Measurements from ENCODE around the gene C7orf25. TPM values are rescaled to one million over a fixed set of nuclear protein-coding genes. Genes with fewer than 3 reads are reported as not detected.

C7orf25 gene
- total and polyA plus RNA-seq, 2 donors = 2.3 to 4.1 TPM

GRCh38 chr7:42947521-42947920 is 35.7 kb upstream of the C7orf25 start:
- no peak for DNase-seq (ENCODE audit: low read depth in 6 of 9, low spot score in 9 of 9)
- H3K27ac ChIP-seq (ENCODE audit: low read depth in 1 of 2, low read length in 1 of 2) = no peak overlapping the region
- WGBS = 95% methylated on average over 2 of the region's 2 CpGs
- no peak overlapping the region for H3K4me3 ChIP-seq (ENCODE audit: low read length in 2 of 2)
- H3K4me1 ChIP-seq (ENCODE audit: control insufficient read depth in 2 of 2, insufficient read depth in 2 of 2, low read length in 2 of 2) = no peaks in the 10 kb centered on the region
- no peaks in the 10 kb centered on the region for H3K27me3 ChIP-seq (ENCODE audit: control insufficient read depth in 2 of 2, insufficient read depth in 1 of 2, low read length in 1 of 2)
- H3K9me3 ChIP-seq (ENCODE audit: control insufficient read depth in 2 of 2, insufficient read depth in 1 of 2, low read length in 1 of 2) = no peaks in the 10 kb centered on the region
- no peaks in the 10 kb centered on the region for H3K36me3 ChIP-seq (ENCODE audit: control insufficient read depth in 2 of 2, insufficient read depth in 2 of 2, low read length in 1 of 2)

GRCh38 chr7:42946627-42946950 is 34.7 kb upstream of the C7orf25 start:
- H3K36me3 ChIP-seq (ENCODE audit: control insufficient read depth in 2 of 2, insufficient read depth in 2 of 2, low read length in 1 of 2) = no peaks in the 10 kb centered on the region
- WGBS = 100% methylated on average over 2 of the region's 2 CpGs
- H3K9me3 ChIP-seq (ENCODE audit: control insufficient read depth in 2 of 2, insufficient read depth in 1 of 2, low read length in 1 of 2) = no peaks in the 10 kb centered on the region
- DNase-seq (ENCODE audit: low read depth in 6 of 9, low spot score in 9 of 9) = no peak
- no peak overlapping the region for H3K4me3 ChIP-seq (ENCODE audit: low read length in 2 of 2)
- H3K4me1 ChIP-seq (ENCODE audit: control insufficient read depth in 2 of 2, insufficient read depth in 2 of 2, low read length in 2 of 2) = no peaks in the 10 kb centered on the region
- H3K27me3 ChIP-seq (ENCODE audit: control insufficient read depth in 2 of 2, insufficient read depth in 1 of 2, low read length in 1 of 2) = no peaks in the 10 kb centered on the region
- no peak overlapping the region for H3K27ac ChIP-seq (ENCODE audit: low read depth in 1 of 2, low read length in 1 of 2)

- no peak for DNase-seq (ENCODE audit: low read depth in 6 of 9, low spot score in 9 of 9)
- Histone ChIP-seq H3K4me1 (ENCODE audit: control insufficient read depth in 2 of 2, insufficient read depth in 2 of 2, low read length in 2 of 2) (no peaks in the 10 kb centered on the region), H3K27me3 (ENCODE audit: control insufficient read depth in 2 of 2, insufficient read depth in 1 of 2, low read length in 1 of 2) (no peaks in the 10 kb centered on the region), H3K27ac (ENCODE audit: low read depth in 1 of 2, low read length in 1 of 2) (no peak overlapping the region), H3K36me3 (ENCODE audit: control insufficient read depth in 2 of 2, insufficient read depth in 2 of 2, low read length in 1 of 2) (no peaks in the 10 kb centered on the region), H3K4me3 (ENCODE audit: low read length in 2 of 2) (no peak overlapping the region), H3K9me3 (ENCODE audit: control insufficient read depth in 2 of 2, insufficient read depth in 1 of 2, low read length in 1 of 2) (no peaks in the 10 kb centered on the region)
- 26% methylated on average over 4 of the region's 4 CpGs for WGBS
These were observed 34.2 kb upstream of the C7orf25 start for GRCh38 chr7:42945821-42946626.

- H3K4me3 ChIP-seq (ENCODE audit: low read length in 2 of 2) = no peak overlapping the region
- peak in 8 of 9 donors; percentile 37 to 76 (median 52) for DNase-seq (ENCODE audit: low read depth in 6 of 9, low spot score in 9 of 9)
- no peaks in the 10 kb centered on the region for H3K27me3 ChIP-seq (ENCODE audit: control insufficient read depth in 2 of 2, insufficient read depth in 1 of 2, low read length in 1 of 2)
- H3K36me3 ChIP-seq (ENCODE audit: control insufficient read depth in 2 of 2, insufficient read depth in 2 of 2, low read length in 1 of 2) = peaks cover 3 to 15% of the 10 kb centered on the region in 2 donors
- H3K27ac ChIP-seq (ENCODE audit: low read depth in 1 of 2, low read length in 1 of 2) = no peak overlapping the region
- 66% methylated on average over 13 of the region's 13 CpGs for WGBS
- no peaks in the 10 kb centered on the region for H3K9me3 ChIP-seq (ENCODE audit: control insufficient read depth in 2 of 2, insufficient read depth in 1 of 2, low read length in 1 of 2)
- no peaks in the 10 kb centered on the region for H3K4me1 ChIP-seq (ENCODE audit: control insufficient read depth in 2 of 2, insufficient read depth in 2 of 2, low read length in 2 of 2)
These were observed 29.3 kb upstream of the C7orf25 start for GRCh38 chr7:42940985-42941847.

GRCh38 chr7:42939457-42940240 is 27.8 kb upstream of the C7orf25 start:
- WGBS = 94% methylated on average over 4 of the region's 4 CpGs
- no peaks in the 10 kb centered on the region for H3K4me1 ChIP-seq (ENCODE audit: control insufficient read depth in 2 of 2, insufficient read depth in 2 of 2, low read length in 2 of 2)
- H3K27me3 ChIP-seq (ENCODE audit: control insufficient read depth in 2 of 2, insufficient read depth in 1 of 2, low read length in 1 of 2) = no peaks in the 10 kb centered on the region
- H3K4me3 ChIP-seq (ENCODE audit: low read length in 2 of 2) = no peak overlapping the region
- no peak for DNase-seq (ENCODE audit: low read depth in 6 of 9, low spot score in 9 of 9)
- no peak overlapping the region for H3K27ac ChIP-seq (ENCODE audit: low read depth in 1 of 2, low read length in 1 of 2)
- H3K9me3 ChIP-seq (ENCODE audit: control insufficient read depth in 2 of 2, insufficient read depth in 1 of 2, low read length in 1 of 2) = no peaks in the 10 kb centered on the region
- peaks cover 3 to 29% of the 10 kb centered on the region in 2 donors for H3K36me3 ChIP-seq (ENCODE audit: control insufficient read depth in 2 of 2, insufficient read depth in 2 of 2, low read length in 1 of 2)

- H3K4me3 ChIP-seq (ENCODE audit: low read length in 2 of 2) = no peak overlapping the region
- H3K27me3 ChIP-seq (ENCODE audit: control insufficient read depth in 2 of 2, insufficient read depth in 1 of 2, low read length in 1 of 2) = no peaks in the 10 kb centered on the region
- DNase-seq (ENCODE audit: low read depth in 6 of 9, low spot score in 9 of 9) = no peak
- H3K36me3 ChIP-seq (ENCODE audit: control insufficient read depth in 2 of 2, insufficient read depth in 2 of 2, low read length in 1 of 2) = peaks cover 3 to 29% of the 10 kb centered on the region in 2 donors
- 95% methylated on average over 5 of the region's 5 CpGs for WGBS
- no peak overlapping the region for H3K27ac ChIP-seq (ENCODE audit: low read depth in 1 of 2, low read length in 1 of 2)
- H3K9me3 ChIP-seq (ENCODE audit: control insufficient read depth in 2 of 2, insufficient read depth in 1 of 2, low read length in 1 of 2) = no peaks in the 10 kb centered on the region
- peaks cover 3 to 12% of the 10 kb centered on the region in 2 donors for H3K4me1 ChIP-seq (ENCODE audit: control insufficient read depth in 2 of 2, insufficient read depth in 2 of 2, low read length in 2 of 2)
These were observed 24.0 kb upstream of the C7orf25 start for GRCh38 chr7:42935861-42936260.

- 97% methylated on average over 3 of the region's 3 CpGs for WGBS
- peaks cover 3 to 28% of the 10 kb centered on the region in 2 donors for H3K36me3 ChIP-seq (ENCODE audit: control insufficient read depth in 2 of 2, insufficient read depth in 2 of 2, low read length in 1 of 2)
- H3K27ac ChIP-seq (ENCODE audit: low read depth in 1 of 2, low read length in 1 of 2) = no peak overlapping the region
- H3K9me3 ChIP-seq (ENCODE audit: control insufficient read depth in 2 of 2, insufficient read depth in 1 of 2, low read length in 1 of 2) = no peaks in the 10 kb centered on the region
- H3K4me1 ChIP-seq (ENCODE audit: control insufficient read depth in 2 of 2, insufficient read depth in 2 of 2, low read length in 2 of 2) = peaks cover 14 to 19% of the 10 kb centered on the region in 2 donors
- H3K4me3 ChIP-seq (ENCODE audit: low read length in 2 of 2) = no peak overlapping the region
- no peak for DNase-seq (ENCODE audit: low read depth in 6 of 9, low spot score in 9 of 9)
- H3K27me3 ChIP-seq (ENCODE audit: control insufficient read depth in 2 of 2, insufficient read depth in 1 of 2, low read length in 1 of 2) = no peaks in the 10 kb centered on the region
These were observed 22.4 kb upstream of the C7orf25 start for GRCh38 chr7:42934291-42934690.

- peak in 2 of 9 donors; percentile 17 to 38 for DNase-seq (ENCODE audit: low read depth in 6 of 9, low spot score in 9 of 9)
- peak overlapping the region; percentile 77 for H3K4me3 ChIP-seq (ENCODE audit: low read length in 2 of 2)
- no peaks in the 10 kb centered on the region for H3K27me3 ChIP-seq (ENCODE audit: control insufficient read depth in 2 of 2, insufficient read depth in 1 of 2, low read length in 1 of 2)
- no peaks in the 10 kb centered on the region for H3K9me3 ChIP-seq (ENCODE audit: control insufficient read depth in 2 of 2, insufficient read depth in 1 of 2, low read length in 1 of 2)
- peaks cover 0 to 22% of the 10 kb centered on the region in 2 donors for H3K36me3 ChIP-seq (ENCODE audit: control insufficient read depth in 2 of 2, insufficient read depth in 2 of 2, low read length in 1 of 2)
- WGBS = 11% methylated on average over 17 of the region's 17 CpGs
- H3K4me1 ChIP-seq (ENCODE audit: control insufficient read depth in 2 of 2, insufficient read depth in 2 of 2, low read length in 2 of 2) = peaks cover 14 to 19% of the 10 kb centered on the region in 2 donors
- peak overlapping the region in 1 of 2 donors; percentile 74 for H3K27ac ChIP-seq (ENCODE audit: low read depth in 1 of 2, low read length in 1 of 2)
These were observed 21.1 kb upstream of the C7orf25 start for GRCh38 chr7:42932811-42933591.

Measured in thymus (tissue), 11 donors.